Lung (tissue), 12 donors: ENCODE measurements around the gene RGS12. TPM values are rescaled to one million over a fixed set of nuclear protein-coding genes. Genes with fewer than 3 reads are reported as not detected.

Experiments
- ATAC-seq: fragments of 200-7000 bp; cut with Tn5 transposase; one replicate; pipeline ENCODE4 v1.9.1; 2020; ENCODE audit warnings: moderate number of reproducible peaks; ENCODE audit not compliant: insufficient read depth, low FRiP score
- DNase-seq, 3 donors: peaks; one replicate each; pipeline ENCODE4 v3.0.0-alpha.2; 2013 to 2017
- H3K27ac ChIP-seq, 2 donors: one replicate each; pipeline ENCODE4 v1.5.1; 2013; ENCODE audit warnings: mild to moderate bottlenecking in 2 of 2, moderate library complexity in 2 of 2, control low read depth in 1 of 2, inconsistent platforms in 1 of 2, low read depth in 1 of 2, low read length in 1 of 2
- H3K27me3 ChIP-seq, 3 donors: one replicate each; pipeline ENCODE4 v1.5.1; 2013; ENCODE audit warnings: low read length in 2 of 3; ENCODE audit not compliant: control insufficient read depth in 3 of 3, insufficient read depth in 3 of 3
- H3K36me3 ChIP-seq, 4 donors: one replicate each; pipeline ENCODE4 v1.5.1; 2013; ENCODE audit warnings: low read length in 4 of 4, mild to moderate bottlenecking in 1 of 4, moderate library complexity in 1 of 4; ENCODE audit not compliant: control insufficient read depth in 4 of 4, insufficient read depth in 4 of 4
- H3K4me1 ChIP-seq, 5 donors: one replicate each; pipeline ENCODE4 v1.5.1; 2013; ENCODE audit warnings: low read length in 5 of 5, mild to moderate bottlenecking in 2 of 5, moderate library complexity in 1 of 5; ENCODE audit not compliant: control insufficient read depth in 5 of 5, insufficient read depth in 5 of 5
- H3K4me3 ChIP-seq: one replicate; pipeline ENCODE4 v1.5.1; 2013; ENCODE audit warnings: mild to moderate bottlenecking, control low read depth, moderate library complexity
- H3K9ac ChIP-seq, 2 donors: one replicate each; pipeline ENCODE4 v1.5.1; 2013; ENCODE audit warnings: low read length in 2 of 2, control low read depth in 1 of 2; ENCODE audit not compliant: insufficient read depth in 1 of 2
- H3K9me3 ChIP-seq, 4 donors: one replicate each; pipeline ENCODE4 v1.5.1; 2013; ENCODE audit warnings: low read length in 3 of 4, mild to moderate bottlenecking in 1 of 4, moderate library complexity in 1 of 4; ENCODE audit not compliant: control insufficient read depth in 4 of 4, insufficient read depth in 3 of 4
- WGBS, 2 donors: extraction: QIAGEN DNeasy Blood & Tissue Kit; methylation state at CpG; one replicate each; pipeline ENCODE4 v1.1.7; 2013; 5-methylcytosine and 5-hydroxymethylcytosine counted together
- polyA plus RNA-seq, 2 donors: library from polyadenylated mRNA; stranded (reverse); fragments of 200-250 nt; gene quantifications; one replicate each; pipeline ENCODE4 v1.2.1, GENCODE V29; 2013
- total RNA-seq, 2 donors: library from RNA; depleted of rRNA in 1 of 2; stranded (reverse); fragments of >200 nt in 1 of 2; gene quantifications; one replicate each; pipeline ENCODE4 v1.2.1, GENCODE V29; 2014 to 2021
- TF ChIP-seq, protein P1 (sequence below): IDR thresholded peaks from 2 replicates; pipeline ENCODE4 v1.5.1; 2012; ENCODE audit warnings: mild to moderate bottlenecking; ENCODE audit errors: control extremely low read depth, extremely low read depth
- donor health status: control.
- donor health status: control.
- donor health status: Bipolar disorder and iron deficiency.
- donor health status: healthy.
- donor health status: DM: yes; HTN: yes; CAD: no.

RGS12 gene
- total and polyA plus RNA-seq, 4 donors, result 15.4 to 76.6 (median 44.9) TPM

- H3K27ac ChIP-seq, result peak overlapping the region; percentile 35 to 84
- 15 to 25% methylated on average over 36 to 42 of the region's 42 CpGs for WGBS, 2 donors
Observed at GRCh38 chr4:3293401-3294391, 875 bp downstream of the RGS12 start.

DNA sequence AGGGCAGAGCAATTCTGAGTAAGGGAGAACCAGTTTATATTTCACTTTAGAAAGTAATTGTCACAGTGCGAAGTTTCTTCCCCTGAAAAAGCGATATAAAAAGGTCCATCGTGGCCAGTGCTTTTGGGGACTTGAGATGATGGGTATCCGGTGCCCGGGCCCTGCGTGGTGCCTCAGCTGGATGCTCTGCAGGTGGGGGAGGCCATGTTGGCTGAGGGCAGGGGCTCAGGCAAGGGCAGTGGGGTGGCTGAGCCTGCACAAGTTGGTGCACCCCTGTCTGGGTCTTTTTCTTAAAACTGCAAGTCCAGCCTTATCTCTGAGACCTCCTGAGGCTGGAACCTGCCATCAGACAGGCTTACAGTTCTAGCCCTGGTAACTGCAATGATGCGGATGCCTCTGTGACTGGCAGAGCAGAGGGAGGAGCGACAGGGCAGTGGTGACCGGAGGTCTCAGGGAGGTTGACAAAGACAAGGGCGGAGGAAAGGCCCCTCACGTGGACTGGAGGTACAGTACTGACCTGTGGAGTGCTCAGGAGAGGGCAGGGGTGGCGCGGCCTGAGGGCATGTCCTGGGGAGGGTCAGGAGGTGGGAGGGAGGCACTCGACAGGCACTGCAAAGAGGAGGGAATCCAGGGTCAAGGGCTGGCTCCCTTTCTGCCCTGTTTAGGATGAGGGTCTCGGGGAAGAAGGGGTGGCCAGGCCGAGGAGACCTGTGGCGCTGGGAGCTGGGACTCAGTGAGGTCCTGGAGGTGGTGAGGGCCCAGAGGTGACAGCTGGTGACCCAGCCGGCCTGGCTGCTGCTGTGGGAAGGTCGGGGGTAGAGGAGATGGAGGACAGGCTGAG lies 1.8 kb downstream of the RGS12 start:
- no peak overlapping the region for H3K4me3 ChIP-seq
- 77 to 84% methylated on average over 19 of the region's 19 CpGs for WGBS, 2 donors
- peaks cover 0 to 3% (median 0%) of the 10 kb centered on the region in 4 donors for H3K9me3 ChIP-seq
- TF ChIP-seq, protein P1, sequence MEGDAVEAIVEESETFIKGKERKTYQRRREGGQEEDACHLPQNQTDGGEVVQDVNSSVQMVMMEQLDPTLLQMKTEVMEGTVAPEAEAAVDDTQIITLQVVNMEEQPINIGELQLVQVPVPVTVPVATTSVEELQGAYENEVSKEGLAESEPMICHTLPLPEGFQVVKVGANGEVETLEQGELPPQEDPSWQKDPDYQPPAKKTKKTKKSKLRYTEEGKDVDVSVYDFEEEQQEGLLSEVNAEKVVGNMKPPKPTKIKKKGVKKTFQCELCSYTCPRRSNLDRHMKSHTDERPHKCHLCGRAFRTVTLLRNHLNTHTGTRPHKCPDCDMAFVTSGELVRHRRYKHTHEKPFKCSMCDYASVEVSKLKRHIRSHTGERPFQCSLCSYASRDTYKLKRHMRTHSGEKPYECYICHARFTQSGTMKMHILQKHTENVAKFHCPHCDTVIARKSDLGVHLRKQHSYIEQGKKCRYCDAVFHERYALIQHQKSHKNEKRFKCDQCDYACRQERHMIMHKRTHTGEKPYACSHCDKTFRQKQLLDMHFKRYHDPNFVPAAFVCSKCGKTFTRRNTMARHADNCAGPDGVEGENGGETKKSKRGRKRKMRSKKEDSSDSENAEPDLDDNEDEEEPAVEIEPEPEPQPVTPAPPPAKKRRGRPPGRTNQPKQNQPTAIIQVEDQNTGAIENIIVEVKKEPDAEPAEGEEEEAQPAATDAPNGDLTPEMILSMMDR, result no peak
- H3K27ac ChIP-seq, result peak overlapping the region in 1 of 2 donors; percentile 35
- ATAC-seq (no peak), DNase-seq (no peak)
- H3K9ac ChIP-seq, result peak overlapping the region in 1 of 2 donors; percentile 82
- H3K36me3 ChIP-seq, result peaks cover 0 to 14% (median 0%) of the 10 kb centered on the region in 4 donors
- no peaks in the 10 kb centered on the region for H3K27me3 ChIP-seq
- peaks cover 0 to 32% (median 13%) of the 10 kb centered on the region in 5 donors for H3K4me1 ChIP-seq

More at GRCh38 chr4:3293401-3294391, 875 bp downstream of the RGS12 start:
- H3K9me3 ChIP-seq, result peaks cover 0 to 3% (median 0%) of the 10 kb centered on the region in 4 donors
- H3K36me3 ChIP-seq, result peaks cover 0 to 14% (median 0%) of the 10 kb centered on the region in 4 donors
- peaks cover 0 to 25% (median 5%) of the 10 kb centered on the region in 5 donors for H3K4me1 ChIP-seq
- H3K27me3 ChIP-seq, result no peaks in the 10 kb centered on the region
- peak overlapping the region; percentile 82 to 89 for H3K9ac ChIP-seq
- peak in 1 of 3 donors; percentile 29 for DNase-seq
- H3K4me3 ChIP-seq, result peak overlapping the region; percentile 63
- no peak for ATAC-seq
- TF ChIP-seq, protein P1, result no peak

- Histone ChIP-seq H3K9me3 (peaks cover 0 to 3% (median 0%) of the 10 kb centered on the region in 4 donors), H3K36me3 (peaks cover 0 to 14% (median 0%) of the 10 kb centered on the region in 4 donors), H3K4me3 (no peak overlapping the region), H3K27me3 (no peaks in the 10 kb centered on the region), H3K9ac (no peak overlapping the region), H3K27ac (no peak overlapping the region), H3K4me1 (peaks cover 0 to 34% (median 15%) of the 10 kb centered on the region in 5 donors)
- DNase-seq, result peak in 1 of 3 donors; percentile 5
- no peak for ATAC-seq
- TF ChIP-seq, protein P1, result no peak
- WGBS, 2 donors, result 92 to 93% methylated on average over 12 of the region's 12 CpGs
Observed at GRCh38 chr4:3295837-3296624, 3.2 kb downstream of the RGS12 start.
